ENCODE measurements around the gene GABRR2.

GABRR2 gene

DNA sequence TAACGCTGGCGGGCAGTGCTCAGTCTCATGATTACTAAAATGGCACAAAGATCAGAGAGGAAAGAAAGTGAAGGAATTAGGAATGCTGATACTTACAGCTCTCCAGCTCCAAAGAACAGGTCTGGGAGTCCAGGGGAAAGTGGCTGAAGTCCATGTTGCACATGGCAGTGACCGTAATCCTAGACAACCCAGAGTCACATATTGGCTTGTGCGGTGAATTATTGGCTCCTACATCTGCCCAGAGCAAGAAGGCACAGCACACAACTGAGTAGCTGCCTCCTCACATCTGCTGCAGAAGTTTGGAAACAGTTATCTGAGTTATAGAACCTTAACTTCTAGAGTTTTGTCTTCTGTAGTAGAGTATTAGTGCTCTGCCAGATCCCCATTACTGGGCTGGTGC lies 47.2 kb downstream of the GABRR2 start:
- H3K27ac ChIP-seq (ENCODE audit: extremely low read depth, low read depth, low read length): no peak overlapping the region
- H3K4me1 ChIP-seq (ENCODE audit: control insufficient read depth, insufficient read depth, low read length): no peaks in the 10 kb centered on the region
- H3K36me3 ChIP-seq (ENCODE audit: control insufficient read depth in 2 of 2, insufficient read depth in 1 of 2, low read length in 2 of 2): no peaks in the 10 kb centered on the region
- no peaks in the 10 kb centered on the region for H3K9me3 ChIP-seq (ENCODE audit: control insufficient read depth, insufficient read depth, low read depth, low read length)
- H3K4me3 ChIP-seq (ENCODE audit: low read depth, low read length): no peak overlapping the region
- ChIA-PET CTCF (interaction anchor here (0.7 to 5.8 kb wide), 5 partner anchors 14 to 146 kb away, joined by 3 to 32 read pairs (median 3); no protein-coding TSS in a partner anchor), POLR2A (no interaction called here)
- TF ChIP-seq ZNF621 (tag by site-specific recombination; IDR thresholded peaks at IDR 0.05) (no peak), ZNF629 (tag by site-specific recombination; IDR thresholded peaks at IDR 0.05) (no peak), OVOL3 (tag by site-specific recombination; IDR thresholded peaks at IDR 0.05) (no peak), REPIN1 (tag by site-specific recombination; IDR thresholded peaks at IDR 0.05; ENCODE audit: low read depth) (no peak), GLI4 (tag by site-specific recombination; IDR thresholded peaks at IDR 0.05) (no peak), ZNF37A (tag by site-specific recombination; IDR thresholded peaks at IDR 0.05) (no peak), ZNF16 (tag by site-specific recombination; IDR thresholded peaks at IDR 0.05; ENCODE audit: low read depth) (no peak), ZNF623 (tag by site-specific recombination; IDR thresholded peaks at IDR 0.05) (no peak), ZNF521 (tag by site-specific recombination; IDR thresholded peaks at IDR 0.05) (no peak)

DNA sequence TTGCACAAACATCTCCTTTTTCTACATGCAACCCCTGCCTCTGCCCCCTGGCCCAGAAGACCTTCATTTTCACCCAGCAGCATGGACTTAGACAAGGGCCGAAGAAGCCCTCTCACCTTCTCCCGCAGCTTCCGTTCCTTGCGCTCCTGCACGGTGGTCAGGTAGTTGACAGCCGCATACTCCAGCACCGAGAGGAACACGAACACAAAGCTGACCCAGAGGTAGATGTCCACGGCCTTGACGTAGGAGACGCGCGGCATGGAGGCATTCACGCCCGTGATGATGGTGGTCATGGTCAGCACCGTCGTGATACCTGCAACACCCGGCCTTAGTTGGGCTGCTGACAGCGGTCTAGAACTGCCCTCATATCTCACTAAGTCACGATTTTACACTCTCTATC lies 50.8 kb downstream of the GABRR2 start:
- no peaks in the 10 kb centered on the region; the same call in 1 of the 2 replicates for H3K4me1 ChIP-seq (ENCODE audit: control insufficient read depth, insufficient read depth, low read length)
- H3K36me3 ChIP-seq (ENCODE audit: control insufficient read depth in 2 of 2, insufficient read depth in 1 of 2, low read length in 2 of 2): no peaks in the 10 kb centered on the region
- no peak overlapping the region for H3K4me3 ChIP-seq (ENCODE audit: low read depth, low read length)
- TF ChIP-seq ZSCAN16 (tag by site-specific recombination; IDR thresholded peaks at IDR 0.05): no peak
- TF ChIP-seq, protein P1, sequence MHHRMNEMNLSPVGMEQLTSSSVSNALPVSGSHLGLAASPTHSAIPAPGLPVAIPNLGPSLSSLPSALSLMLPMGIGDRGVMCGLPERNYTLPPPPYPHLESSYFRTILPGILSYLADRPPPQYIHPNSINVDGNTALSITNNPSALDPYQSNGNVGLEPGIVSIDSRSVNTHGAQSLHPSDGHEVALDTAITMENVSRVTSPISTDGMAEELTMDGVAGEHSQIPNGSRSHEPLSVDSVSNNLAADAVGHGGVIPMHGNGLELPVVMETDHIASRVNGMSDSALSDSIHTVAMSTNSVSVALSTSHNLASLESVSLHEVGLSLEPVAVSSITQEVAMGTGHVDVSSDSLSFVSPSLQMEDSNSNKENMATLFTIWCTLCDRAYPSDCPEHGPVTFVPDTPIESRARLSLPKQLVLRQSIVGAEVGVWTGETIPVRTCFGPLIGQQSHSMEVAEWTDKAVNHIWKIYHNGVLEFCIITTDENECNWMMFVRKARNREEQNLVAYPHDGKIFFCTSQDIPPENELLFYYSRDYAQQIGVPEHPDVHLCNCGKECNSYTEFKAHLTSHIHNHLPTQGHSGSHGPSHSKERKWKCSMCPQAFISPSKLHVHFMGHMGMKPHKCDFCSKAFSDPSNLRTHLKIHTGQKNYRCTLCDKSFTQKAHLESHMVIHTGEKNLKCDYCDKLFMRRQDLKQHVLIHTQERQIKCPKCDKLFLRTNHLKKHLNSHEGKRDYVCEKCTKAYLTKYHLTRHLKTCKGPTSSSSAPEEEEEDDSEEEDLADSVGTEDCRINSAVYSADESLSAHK (tag by site-specific recombination; IDR thresholded peaks at IDR 0.05): no peak
- CTCF ChIA-PET: no interaction called here
- no peaks in the 10 kb centered on the region for H3K9me3 ChIP-seq (ENCODE audit: control insufficient read depth, insufficient read depth, low read depth, low read length)
- H3K27ac ChIP-seq (ENCODE audit: extremely low read depth, low read depth, low read length): no peak overlapping the region
- POLR2A ChIA-PET: no interaction called here

DNA sequence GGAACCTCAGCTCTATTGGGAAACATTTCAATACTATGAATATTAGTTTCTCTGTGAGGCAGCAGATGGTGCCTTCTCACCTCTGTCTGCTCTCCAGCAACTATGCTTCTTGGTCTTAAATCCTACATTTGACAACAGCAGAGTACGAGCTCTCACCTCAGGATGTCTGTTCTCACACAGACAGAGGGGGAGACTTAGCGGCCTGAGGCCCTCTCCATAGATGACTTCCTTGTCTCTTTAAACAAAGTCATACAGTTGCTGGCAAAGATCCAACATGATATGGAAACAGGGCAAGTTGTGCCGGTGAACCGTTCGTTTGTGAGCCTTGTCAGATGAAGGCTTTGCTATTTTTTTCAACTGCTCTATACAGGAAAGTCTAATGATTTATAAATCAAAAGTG lies 54.3 kb downstream of the GABRR2 start:
- no peak overlapping the region for H3K27ac ChIP-seq (ENCODE audit: extremely low read depth, low read depth, low read length)
- ChIA-PET POLR2A (interaction anchor here (1.7 kb wide), 1 partner anchor 91 kb away, joined by 4 read pairs; the partner anchor contains the start of gene UBE2J1), CTCF (interaction anchor here (0.5 to 1.0 kb wide), 7 partner anchors 17 to 1672 kb away, joined by 3 to 6 read pairs (median 3); no protein-coding TSS in a partner anchor)
- H3K4me1 ChIP-seq (ENCODE audit: control insufficient read depth, insufficient read depth, low read length): no peaks in the 10 kb centered on the region; the same call in 1 of the 2 replicates
- H3K36me3 ChIP-seq (ENCODE audit: control insufficient read depth in 2 of 2, insufficient read depth in 1 of 2, low read length in 2 of 2): no peaks in the 10 kb centered on the region
- TF ChIP-seq ZNF2 (tag by site-specific recombination; IDR thresholded peaks at IDR 0.05) (no peak), TRIM28 (IDR thresholded peaks at IDR 0.05; ENCODE audit: borderline replicate concordance, low read length) (peak; percentile 65; the same call in 1 of the 2 replicates)
- TF ChIP-seq, protein P2, sequence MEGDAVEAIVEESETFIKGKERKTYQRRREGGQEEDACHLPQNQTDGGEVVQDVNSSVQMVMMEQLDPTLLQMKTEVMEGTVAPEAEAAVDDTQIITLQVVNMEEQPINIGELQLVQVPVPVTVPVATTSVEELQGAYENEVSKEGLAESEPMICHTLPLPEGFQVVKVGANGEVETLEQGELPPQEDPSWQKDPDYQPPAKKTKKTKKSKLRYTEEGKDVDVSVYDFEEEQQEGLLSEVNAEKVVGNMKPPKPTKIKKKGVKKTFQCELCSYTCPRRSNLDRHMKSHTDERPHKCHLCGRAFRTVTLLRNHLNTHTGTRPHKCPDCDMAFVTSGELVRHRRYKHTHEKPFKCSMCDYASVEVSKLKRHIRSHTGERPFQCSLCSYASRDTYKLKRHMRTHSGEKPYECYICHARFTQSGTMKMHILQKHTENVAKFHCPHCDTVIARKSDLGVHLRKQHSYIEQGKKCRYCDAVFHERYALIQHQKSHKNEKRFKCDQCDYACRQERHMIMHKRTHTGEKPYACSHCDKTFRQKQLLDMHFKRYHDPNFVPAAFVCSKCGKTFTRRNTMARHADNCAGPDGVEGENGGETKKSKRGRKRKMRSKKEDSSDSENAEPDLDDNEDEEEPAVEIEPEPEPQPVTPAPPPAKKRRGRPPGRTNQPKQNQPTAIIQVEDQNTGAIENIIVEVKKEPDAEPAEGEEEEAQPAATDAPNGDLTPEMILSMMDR (tag by site-specific recombination; IDR thresholded peaks at IDR 0.05): peak; percentile 25; the same call in 1 of the 2 replicates
- no peaks in the 10 kb centered on the region for H3K9me3 ChIP-seq (ENCODE audit: control insufficient read depth, insufficient read depth, low read depth, low read length)
- H3K4me3 ChIP-seq (ENCODE audit: low read depth, low read length): no peak overlapping the region

DNA sequence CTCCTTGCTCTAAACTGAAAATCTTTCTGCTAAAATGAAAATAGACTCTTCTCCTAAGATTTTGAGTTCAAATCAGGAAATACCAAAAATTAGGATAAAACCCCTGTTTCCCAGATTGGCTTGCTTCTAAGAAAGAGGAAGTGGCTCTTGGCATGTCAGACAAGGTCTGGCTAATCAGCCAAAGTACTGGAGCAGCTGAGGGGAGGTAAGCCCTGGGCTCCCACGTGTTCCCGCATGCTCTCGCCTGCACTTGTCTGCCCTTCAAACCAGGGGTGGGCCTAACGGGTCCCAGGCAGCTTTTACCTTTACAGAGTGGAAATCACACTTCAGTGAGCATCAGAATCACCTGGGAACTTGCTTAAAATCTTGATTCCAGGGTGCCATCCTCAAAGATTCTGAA lies 54.8 kb downstream of the GABRR2 start:
- POLR2A ChIA-PET: interaction anchor here (1.7 kb wide), 1 partner anchor 92 kb away, joined by 4 read pairs; the partner anchor contains the start of gene UBE2J1
- no peaks in the 10 kb centered on the region for H3K36me3 ChIP-seq (ENCODE audit: control insufficient read depth in 2 of 2, insufficient read depth in 1 of 2, low read length in 2 of 2)
- no peaks in the 10 kb centered on the region; the same call in 1 of the 2 replicates for H3K4me1 ChIP-seq (ENCODE audit: control insufficient read depth, insufficient read depth, low read length)
- no peaks in the 10 kb centered on the region for H3K9me3 ChIP-seq (ENCODE audit: control insufficient read depth, insufficient read depth, low read depth, low read length)
- H3K27ac ChIP-seq (ENCODE audit: extremely low read depth, low read depth, low read length): no peak overlapping the region
- CTCF ChIA-PET: interaction anchor here (0.5 to 1.2 kb wide), 5 partner anchors 10 to 140 kb away, joined by 3 to 7 read pairs (median 3); no protein-coding TSS in a partner anchor
- no peak overlapping the region for H3K4me3 ChIP-seq (ENCODE audit: low read depth, low read length)
- TF ChIP-seq, protein P3, sequence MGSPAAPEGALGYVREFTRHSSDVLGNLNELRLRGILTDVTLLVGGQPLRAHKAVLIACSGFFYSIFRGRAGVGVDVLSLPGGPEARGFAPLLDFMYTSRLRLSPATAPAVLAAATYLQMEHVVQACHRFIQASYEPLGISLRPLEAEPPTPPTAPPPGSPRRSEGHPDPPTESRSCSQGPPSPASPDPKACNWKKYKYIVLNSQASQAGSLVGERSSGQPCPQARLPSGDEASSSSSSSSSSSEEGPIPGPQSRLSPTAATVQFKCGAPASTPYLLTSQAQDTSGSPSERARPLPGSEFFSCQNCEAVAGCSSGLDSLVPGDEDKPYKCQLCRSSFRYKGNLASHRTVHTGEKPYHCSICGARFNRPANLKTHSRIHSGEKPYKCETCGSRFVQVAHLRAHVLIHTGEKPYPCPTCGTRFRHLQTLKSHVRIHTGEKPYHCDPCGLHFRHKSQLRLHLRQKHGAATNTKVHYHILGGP (tag by site-specific recombination; IDR thresholded peaks at IDR 0.05): no peak
- TF ChIP-seq ZBTB1 (tag by site-specific recombination; IDR thresholded peaks at IDR 0.05): no peak
- TF ChIP-seq, protein P4, sequence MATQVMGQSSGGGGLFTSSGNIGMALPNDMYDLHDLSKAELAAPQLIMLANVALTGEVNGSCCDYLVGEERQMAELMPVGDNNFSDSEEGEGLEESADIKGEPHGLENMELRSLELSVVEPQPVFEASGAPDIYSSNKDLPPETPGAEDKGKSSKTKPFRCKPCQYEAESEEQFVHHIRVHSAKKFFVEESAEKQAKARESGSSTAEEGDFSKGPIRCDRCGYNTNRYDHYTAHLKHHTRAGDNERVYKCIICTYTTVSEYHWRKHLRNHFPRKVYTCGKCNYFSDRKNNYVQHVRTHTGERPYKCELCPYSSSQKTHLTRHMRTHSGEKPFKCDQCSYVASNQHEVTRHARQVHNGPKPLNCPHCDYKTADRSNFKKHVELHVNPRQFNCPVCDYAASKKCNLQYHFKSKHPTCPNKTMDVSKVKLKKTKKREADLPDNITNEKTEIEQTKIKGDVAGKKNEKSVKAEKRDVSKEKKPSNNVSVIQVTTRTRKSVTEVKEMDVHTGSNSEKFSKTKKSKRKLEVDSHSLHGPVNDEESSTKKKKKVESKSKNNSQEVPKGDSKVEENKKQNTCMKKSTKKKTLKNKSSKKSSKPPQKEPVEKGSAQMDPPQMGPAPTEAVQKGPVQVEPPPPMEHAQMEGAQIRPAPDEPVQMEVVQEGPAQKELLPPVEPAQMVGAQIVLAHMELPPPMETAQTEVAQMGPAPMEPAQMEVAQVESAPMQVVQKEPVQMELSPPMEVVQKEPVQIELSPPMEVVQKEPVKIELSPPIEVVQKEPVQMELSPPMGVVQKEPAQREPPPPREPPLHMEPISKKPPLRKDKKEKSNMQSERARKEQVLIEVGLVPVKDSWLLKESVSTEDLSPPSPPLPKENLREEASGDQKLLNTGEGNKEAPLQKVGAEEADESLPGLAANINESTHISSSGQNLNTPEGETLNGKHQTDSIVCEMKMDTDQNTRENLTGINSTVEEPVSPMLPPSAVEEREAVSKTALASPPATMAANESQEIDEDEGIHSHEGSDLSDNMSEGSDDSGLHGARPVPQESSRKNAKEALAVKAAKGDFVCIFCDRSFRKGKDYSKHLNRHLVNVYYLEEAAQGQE (tag by site-specific recombination; IDR thresholded peaks at IDR 0.05): no peak
- TF ChIP-seq, protein P5, sequence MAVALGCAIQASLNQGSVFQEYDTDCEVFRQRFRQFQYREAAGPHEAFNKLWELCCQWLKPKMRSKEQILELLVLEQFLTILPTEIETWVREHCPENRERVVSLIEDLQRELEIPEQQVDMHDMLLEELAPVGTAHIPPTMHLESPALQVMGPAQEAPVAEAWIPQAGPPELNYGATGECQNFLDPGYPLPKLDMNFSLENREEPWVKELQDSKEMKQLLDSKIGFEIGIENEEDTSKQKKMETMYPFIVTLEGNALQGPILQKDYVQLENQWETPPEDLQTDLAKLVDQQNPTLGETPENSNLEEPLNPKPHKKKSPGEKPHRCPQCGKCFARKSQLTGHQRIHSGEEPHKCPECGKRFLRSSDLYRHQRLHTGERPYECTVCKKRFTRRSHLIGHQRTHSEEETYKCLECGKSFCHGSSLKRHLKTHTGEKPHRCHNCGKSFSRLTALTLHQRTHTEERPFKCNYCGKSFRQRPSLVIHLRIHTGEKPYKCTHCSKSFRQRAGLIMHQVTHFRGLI (tag by site-specific recombination; IDR thresholded peaks at IDR 0.05): no peak
